Activated T-cell treated with anti-CD3 and anti-CD28 coated beads, Interleukin-2, amount 50 U/mL, for 48 hours (primary cell): ENCODE measurements around the gene IFNA6.

Experiments
- DNase-seq, 2 experiments: peaks; one replicate each; pipeline ENCODE4 v3.0.0-alpha.2; 2020

Gene IFNA6

DNA sequence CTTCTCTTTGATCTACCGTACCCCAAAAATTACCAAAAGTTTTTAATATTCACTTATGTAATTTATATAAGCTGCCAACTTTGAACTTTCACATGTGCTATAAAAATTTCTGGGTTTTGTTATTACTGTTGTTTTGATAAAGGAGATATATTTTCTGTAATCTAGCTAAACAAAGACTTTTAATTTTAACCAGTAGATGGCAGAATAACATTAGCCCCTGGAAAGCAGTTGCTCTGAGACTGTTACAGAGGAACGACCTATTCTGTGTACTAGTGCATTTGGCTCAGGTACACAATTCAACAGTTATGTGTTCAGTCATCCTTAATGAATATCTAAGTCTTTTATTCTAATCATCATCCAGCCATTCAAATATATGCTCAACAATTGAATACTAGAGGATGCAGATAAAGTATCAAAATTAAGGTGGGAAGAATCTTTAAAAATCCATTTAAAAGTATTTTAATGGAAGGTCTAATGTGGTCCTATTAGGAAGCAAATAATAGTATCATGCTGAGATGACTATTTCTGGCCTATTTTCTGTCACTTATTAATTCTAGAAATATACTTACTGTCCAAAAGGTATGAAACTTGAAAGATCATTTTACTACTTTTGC is 24.1 kb downstream of the IFNA6 start:
- DNase-seq = no peak

DNA sequence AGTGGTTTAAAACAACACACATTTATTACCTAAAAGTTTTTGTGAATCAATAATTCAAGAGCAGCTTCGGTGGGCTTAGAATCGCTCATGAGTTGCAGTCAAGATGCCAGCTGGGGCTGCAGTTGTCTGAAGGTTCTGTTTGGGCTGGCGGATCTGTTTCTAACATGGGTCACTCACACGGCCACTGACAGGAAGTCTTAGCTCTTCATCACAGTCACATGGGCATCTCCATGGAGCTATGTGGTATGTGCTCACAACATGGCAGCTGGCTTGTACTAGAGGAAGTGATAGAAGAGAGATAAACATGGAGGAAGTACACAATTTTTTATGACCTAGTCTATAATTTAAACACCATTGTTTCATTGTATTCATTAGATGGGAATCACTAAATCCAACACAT is 26.6 kb downstream of the IFNA6 start:
- no peak for DNase-seq

DNA sequence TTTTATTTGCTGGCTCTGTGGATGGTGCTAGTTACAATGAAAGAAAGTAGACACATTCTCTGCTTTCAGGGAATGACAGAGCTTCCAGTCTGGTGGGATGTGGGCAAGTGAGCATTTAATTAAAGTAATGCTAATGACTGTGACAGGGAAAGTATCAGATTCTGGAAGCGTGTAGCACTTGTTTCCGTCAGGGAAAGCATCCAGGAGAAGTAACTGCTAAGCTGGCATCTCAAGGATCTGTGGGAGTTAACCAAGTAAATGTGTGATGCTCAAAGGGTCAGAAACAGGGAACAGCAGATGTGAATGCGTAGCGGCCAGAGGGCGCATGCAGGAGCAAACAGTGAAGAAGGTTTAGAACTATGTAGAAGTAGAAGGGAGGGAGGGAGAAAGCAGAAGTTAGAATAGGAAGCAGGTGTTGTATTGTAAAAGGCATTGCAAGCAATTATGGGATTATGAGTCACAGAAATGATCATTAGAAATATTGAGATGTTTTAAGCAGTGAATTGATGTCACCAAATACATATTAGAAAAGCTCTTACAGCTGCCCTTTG is 27.7 kb downstream of the IFNA6 start:
- DNase-seq = no peak

DNA sequence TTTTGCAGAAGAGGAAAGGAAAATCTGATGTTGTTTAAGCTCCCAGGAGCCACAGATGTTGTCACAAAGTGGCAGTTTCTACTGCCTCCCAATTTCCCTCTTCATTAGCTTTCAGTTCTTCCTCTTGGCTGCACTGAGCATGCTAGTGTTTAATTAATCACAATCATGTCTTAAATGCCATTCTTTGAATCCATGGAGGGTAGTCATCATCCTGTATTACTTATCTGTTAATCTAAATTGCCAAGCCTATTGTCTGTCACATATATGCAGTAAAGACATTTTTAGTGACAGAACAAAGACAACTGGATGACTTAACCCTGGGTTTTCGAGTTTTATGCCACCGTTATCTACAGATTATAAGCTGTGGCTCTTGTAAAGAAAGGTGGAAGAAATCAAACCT is 30.2 kb downstream of the IFNA6 start:
- DNase-seq = no peak

DNA sequence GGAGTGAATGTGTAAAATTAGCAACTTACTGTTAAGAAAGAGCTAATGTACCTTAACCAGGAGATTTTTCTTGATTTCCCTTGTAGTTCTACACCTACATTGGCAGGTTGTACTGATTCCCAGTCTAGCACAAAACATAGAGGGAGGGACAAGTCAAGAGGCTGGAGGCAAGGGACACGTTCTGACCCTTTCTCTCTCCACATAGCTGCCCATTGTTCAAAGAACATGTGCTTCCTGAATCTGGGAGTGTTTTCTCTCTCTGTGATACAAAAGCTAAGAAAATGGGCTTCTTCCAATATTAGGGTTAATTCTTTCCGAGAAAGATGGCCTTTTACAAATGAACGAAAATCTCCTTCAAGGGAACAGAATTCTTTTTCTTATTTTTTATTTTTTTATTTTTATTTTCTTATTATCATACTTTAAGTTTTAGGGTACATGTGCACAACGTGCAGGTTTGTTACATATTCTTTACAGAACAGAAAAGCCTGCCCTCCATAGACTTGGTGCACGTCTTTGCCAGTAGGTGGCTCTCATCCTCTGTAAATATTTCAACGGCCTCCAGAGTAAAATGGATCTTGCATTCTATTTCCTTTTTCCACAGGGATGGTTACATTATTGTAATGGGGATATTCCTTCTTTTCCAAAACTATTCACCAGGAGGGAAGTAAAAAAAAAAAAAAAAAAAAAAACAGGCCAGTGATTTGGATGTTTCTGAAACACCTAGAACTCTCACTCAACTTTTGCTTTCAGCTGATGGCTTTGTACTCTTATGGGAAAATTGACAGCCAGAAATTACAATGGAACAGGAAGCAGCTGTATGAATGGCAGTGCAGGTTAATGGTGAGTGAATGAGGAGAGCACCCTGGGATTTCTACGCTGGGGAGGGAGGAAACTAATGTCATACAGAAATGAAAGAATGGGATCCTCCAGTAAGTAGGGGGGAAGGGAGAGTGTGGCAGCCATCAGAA is 32.4 kb downstream of the IFNA6 start:
- peak in 1 of 2 experiments; percentile 35 for DNase-seq

DNA sequence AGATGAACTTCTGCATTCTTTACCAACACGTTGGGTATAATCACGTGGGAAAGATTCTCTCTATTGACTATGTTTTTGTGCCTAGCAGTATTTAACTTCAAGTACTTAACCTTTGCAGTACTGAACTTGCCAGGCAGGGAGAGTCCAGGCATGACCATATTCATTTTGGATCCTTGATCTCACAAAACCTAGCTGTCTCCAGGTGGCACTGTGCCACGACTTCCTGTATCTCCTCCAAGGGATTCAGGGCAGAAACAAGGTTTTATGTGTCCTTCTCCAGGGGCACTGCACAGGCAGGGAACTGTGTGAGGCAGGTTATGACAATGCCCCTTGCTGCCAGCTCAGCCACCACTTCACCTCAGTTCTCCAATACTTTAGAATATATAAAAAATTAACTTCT is 33.8 kb downstream of the IFNA6 start:
- no peak for DNase-seq

DNA sequence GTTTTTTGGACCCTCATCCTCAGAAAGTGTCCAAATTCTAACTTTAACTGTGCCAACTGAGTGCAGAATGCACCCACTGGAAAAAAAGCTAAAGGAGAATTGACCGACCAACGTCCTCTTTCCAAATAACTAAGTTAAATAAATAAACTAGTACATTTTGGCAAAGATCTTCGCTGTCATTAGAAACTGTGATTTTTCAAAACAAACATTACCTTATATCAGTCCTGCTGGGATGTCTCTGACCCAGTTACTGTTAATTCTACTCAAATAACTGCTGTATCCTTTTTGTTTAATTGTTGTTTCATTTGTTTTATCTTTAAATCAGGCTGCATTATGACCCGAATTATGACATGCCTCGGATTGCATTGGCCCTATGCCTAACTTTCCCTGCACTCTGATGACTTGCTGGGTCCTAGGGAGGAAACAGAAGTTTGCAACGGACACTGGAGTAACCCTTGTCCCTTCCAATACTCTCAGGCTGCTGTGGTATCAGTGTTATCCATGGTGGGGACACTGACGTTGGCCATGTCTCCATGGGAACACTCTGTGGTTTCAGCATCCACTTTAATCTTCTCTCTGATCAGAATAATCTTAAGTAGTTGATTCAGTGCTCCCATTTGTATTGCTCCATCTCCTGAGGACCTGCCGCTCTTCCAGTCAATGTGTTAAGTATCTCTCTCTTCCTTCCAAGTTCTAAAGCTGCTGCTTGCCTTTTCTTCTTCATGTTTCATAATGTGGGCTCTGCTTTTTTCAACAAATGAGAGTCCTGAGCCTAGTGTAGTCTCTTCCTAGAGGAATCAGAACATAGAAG is 34.5 kb downstream of the IFNA6 start:
- no peak for DNase-seq

DNA sequence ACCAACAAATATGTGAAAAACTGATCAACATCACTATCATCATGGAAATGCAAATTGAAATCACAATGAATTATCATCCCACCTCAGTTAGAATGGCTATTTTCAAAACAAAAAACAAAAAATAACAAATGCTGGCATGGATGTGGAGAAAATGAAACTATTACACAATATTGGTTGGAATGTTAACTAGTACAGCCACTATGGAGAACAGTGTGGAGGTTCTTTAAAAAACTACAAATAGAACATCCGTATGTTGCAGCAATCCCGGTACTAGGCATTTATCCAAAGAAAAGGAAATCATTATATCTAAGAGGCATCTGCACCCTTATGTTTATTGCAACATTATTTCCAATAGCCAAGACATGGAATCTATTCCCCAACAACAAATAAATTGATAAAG is 36.5 kb downstream of the IFNA6 start:
- no peak for DNase-seq

DNA sequence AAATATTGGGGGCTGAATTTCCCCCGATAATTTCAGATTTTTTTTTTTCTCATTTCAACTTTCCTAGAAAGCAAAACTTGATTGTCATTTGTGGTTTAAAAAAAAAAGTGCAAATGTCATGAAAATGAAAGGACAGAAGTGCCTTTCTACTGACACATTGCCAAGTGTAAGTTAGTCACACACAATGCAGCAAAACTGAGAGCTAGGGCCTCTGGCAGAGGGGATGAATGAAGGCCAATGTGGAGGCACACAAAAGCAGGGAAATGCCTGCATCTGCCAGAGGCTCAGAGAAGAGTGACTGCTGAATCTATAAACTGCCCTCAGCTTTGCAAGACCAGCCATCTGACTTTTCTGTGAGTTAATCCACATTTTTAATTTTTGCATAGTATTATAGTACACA is 38.8 kb downstream of the IFNA6 start:
- no peak for DNase-seq

DNA sequence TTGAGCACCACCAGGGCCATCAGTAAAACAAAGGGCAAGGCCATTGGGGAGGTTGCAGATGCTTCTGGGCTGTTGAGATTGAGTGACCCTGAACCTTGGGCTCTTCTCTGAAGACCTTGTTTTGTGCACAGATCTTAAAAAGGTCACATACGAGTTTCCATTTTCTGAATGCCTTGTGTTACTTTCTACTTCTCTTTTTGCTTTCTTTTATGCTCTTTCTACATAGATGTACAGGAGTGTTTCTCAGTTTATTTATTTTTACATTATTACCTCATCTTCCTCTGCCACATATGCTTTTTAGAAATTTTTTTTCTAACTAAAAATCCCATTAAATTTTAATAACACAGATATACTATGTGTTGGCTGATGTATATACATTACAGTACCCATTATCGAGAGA is 45.5 kb downstream of the IFNA6 start, which contains the start of gene IFNA5:
Gene IFNA5, minus strand, starts transcription at position 101 of the 400 bp plus-strand sequence. Its CDS starts 57 bp downstream, at position 44.
- DNase-seq = no peak
